Measurements from ENCODE around the gene MPPE1.

The MPPE1 gene

DNA sequence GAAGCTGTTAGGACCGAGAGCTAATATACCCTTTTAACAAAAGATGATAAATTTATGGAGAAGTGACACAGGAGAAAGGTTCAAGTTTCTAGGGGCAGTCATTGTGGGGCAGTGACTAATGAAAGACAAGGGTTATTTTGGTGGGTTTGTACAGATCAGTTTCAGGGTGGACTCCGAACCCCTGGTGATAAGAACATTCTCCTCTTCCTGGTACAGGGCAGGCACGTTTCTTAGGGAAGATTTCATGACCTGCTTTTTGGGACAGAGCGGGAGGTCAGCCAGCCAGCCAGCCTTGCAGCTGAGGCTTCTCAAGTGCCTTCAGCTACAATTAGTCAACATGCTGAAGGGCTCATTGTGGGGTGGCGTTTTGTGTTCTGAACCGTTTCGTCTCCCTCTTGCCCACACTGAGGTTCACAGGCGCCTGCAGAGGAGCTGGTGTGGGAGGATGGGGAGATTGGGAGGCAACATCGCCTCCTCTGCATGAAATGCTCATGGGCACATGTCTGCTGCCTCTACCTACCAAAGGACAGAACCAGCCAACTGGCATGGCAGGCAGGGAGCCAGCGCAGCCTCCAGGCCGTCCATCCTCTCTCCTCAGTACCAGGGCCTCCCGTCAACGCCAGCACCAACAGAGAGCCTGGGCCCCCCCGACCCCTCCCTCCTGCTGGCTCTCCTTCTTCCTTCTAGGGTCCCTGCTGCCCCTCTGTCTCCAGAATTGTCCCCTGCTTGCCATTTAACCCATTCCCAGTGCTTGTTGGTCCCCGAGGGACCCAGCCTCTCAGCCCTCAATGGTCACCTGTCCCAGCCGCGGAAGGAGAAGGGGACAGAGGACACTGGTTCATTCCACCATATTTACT, 47.3 kb downstream of the MPPE1 start:
- TF ChIP-seq EZH2 (optimal IDR thresholded peaks at IDR 0.05; ENCODE audit: low read depth, low read length) = no peak
- TF ChIP-seq, protein P1, sequence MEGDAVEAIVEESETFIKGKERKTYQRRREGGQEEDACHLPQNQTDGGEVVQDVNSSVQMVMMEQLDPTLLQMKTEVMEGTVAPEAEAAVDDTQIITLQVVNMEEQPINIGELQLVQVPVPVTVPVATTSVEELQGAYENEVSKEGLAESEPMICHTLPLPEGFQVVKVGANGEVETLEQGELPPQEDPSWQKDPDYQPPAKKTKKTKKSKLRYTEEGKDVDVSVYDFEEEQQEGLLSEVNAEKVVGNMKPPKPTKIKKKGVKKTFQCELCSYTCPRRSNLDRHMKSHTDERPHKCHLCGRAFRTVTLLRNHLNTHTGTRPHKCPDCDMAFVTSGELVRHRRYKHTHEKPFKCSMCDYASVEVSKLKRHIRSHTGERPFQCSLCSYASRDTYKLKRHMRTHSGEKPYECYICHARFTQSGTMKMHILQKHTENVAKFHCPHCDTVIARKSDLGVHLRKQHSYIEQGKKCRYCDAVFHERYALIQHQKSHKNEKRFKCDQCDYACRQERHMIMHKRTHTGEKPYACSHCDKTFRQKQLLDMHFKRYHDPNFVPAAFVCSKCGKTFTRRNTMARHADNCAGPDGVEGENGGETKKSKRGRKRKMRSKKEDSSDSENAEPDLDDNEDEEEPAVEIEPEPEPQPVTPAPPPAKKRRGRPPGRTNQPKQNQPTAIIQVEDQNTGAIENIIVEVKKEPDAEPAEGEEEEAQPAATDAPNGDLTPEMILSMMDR (IDR thresholded peaks at IDR 0.05; ENCODE audit: low read length) = no peak
- TF ChIP-seq EZH2phosphoT487 (IDR thresholded peaks at IDR 0.05; ENCODE audit: low read length) = no peak

DNA sequence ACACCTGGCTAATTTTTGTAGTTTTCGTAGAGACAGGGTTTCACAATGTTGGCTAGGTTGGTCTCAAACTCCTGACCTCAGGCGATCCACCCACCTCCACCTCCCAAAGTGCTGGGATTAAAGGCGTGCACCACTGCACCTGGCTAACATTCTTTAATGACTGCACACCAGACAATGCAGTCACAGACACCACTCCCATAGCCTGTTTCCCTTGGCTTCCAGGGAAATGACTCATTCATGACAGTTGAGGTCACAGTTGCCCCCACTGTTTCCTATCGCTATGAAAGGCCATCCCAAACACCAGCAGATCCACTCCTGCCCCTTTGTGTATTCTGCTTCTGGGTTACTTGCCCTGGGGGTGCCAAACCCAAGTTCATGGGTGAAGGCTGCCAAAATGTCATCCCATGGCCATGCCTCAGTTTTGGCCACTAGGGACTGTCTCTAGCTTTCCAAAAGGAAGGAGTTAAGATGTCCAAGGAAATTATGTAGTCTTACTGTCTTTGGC, 48.2 kb downstream of the MPPE1 start:
- H3K27ac ChIP-seq (ENCODE audit: low read length) = no peak overlapping the region

More for the DNA sequence above, 47.3 kb downstream of the MPPE1 start:
- Histone ChIP-seq H2AFZ (ENCODE audit: low read length) (no peak overlapping the region), H3K9me2 (replicated peaks; ENCODE audit: insufficient read depth, low read length) (no peaks in the 10 kb centered on the region), H3K9ac (ENCODE audit: low read length) (no peak overlapping the region), H3K4me3 (ENCODE audit: low read length) (no peak overlapping the region), H3K4me2 (ENCODE audit: low read depth, low read length) (no peak overlapping the region), H3K9me3 (replicated peaks; ENCODE audit: insufficient read depth, low read length) (no peaks in the 10 kb centered on the region), H3K36me3 (replicated peaks; ENCODE audit: insufficient read depth, low read length) (no peaks in the 10 kb centered on the region), H3K27me3 (replicated peaks; ENCODE audit: insufficient read depth, low read length) (no peaks in the 10 kb centered on the region), H4K20me1 (ENCODE audit: insufficient read depth, low read length) (no peaks in the 10 kb centered on the region), H3K79me2 (ENCODE audit: low read length) (no peaks in the 10 kb centered on the region), H3K4me1 (ENCODE audit: low read length) (no peaks in the 10 kb centered on the region), H3K27ac (ENCODE audit: low read length) (no peak overlapping the region), H3F3A (ENCODE audit: insufficient read depth, low read length) (no peaks in the 10 kb centered on the region)
- DNase-seq = no peak

DNA sequence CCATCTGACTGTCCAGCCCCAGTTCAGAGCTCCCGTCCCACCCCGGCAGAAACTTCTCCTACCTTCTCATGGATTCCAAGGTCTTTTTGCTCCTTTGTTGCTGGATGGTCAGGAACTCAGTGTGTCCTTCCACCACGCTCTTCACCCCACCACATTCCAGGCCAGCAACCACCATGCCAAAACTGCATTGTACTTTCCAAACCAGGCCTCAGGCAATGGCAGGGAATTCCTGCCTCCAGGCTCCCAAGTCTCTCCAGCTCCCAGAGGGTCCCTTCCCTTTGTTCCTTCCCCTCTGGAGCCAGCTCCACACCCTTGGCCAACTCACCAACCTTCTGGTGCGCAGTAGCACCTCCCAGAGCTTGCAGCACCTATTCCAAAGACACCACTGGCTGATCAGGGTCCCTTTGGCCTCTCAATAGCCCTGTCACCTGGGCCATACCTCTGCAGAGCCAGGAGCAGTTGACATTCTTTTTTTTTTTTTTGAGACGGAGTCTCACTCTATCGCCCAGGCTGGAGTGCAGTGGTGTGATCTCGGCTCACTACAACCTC, 48.8 kb downstream of the MPPE1 start:
- Histone ChIP-seq H3K4me2 (ENCODE audit: low read depth, low read length) (no peak overlapping the region), H3F3A (ENCODE audit: insufficient read depth, low read length) (no peaks in the 10 kb centered on the region), H3K9me3 (replicated peaks; ENCODE audit: insufficient read depth, low read length) (no peaks in the 10 kb centered on the region), H3K9me2 (replicated peaks; ENCODE audit: insufficient read depth, low read length) (no peaks in the 10 kb centered on the region), H4K20me1 (ENCODE audit: insufficient read depth, low read length) (no peaks in the 10 kb centered on the region), H3K36me3 (replicated peaks; ENCODE audit: insufficient read depth, low read length) (no peaks in the 10 kb centered on the region), H3K27me3 (replicated peaks; ENCODE audit: insufficient read depth, low read length) (no peaks in the 10 kb centered on the region), H3K79me2 (ENCODE audit: low read length) (no peaks in the 10 kb centered on the region), H3K27ac (ENCODE audit: low read length) (no peak overlapping the region), H3K4me1 (ENCODE audit: low read length) (no peaks in the 10 kb centered on the region), H2AFZ (ENCODE audit: low read length) (no peak overlapping the region), H3K4me3 (ENCODE audit: low read length) (no peak overlapping the region), H3K9ac (ENCODE audit: low read length) (no peak overlapping the region)
- no peak for DNase-seq
- TF ChIP-seq EZH2phosphoT487 (IDR thresholded peaks at IDR 0.05; ENCODE audit: low read length) (no peak), EZH2 (optimal IDR thresholded peaks at IDR 0.05; ENCODE audit: low read depth, low read length) (no peak)
- TF ChIP-seq, protein P1 (IDR thresholded peaks at IDR 0.05; ENCODE audit: low read length) = no peak

More for the DNA sequence above, 48.2 kb downstream of the MPPE1 start:
- Histone ChIP-seq H3K9ac (ENCODE audit: low read length) (no peak overlapping the region), H3K4me1 (ENCODE audit: low read length) (no peaks in the 10 kb centered on the region), H3K9me2 (replicated peaks; ENCODE audit: insufficient read depth, low read length) (no peaks in the 10 kb centered on the region), H3K79me2 (ENCODE audit: low read length) (no peaks in the 10 kb centered on the region), H3F3A (ENCODE audit: insufficient read depth, low read length) (no peaks in the 10 kb centered on the region), H3K36me3 (replicated peaks; ENCODE audit: insufficient read depth, low read length) (no peaks in the 10 kb centered on the region), H3K9me3 (replicated peaks; ENCODE audit: insufficient read depth, low read length) (no peaks in the 10 kb centered on the region), H3K4me2 (ENCODE audit: low read depth, low read length) (no peak overlapping the region), H3K4me3 (ENCODE audit: low read length) (no peak overlapping the region), H2AFZ (ENCODE audit: low read length) (no peak overlapping the region), H4K20me1 (ENCODE audit: insufficient read depth, low read length) (no peaks in the 10 kb centered on the region), H3K27me3 (replicated peaks; ENCODE audit: insufficient read depth, low read length) (no peaks in the 10 kb centered on the region)
- no peak for DNase-seq
- TF ChIP-seq, protein P1 (IDR thresholded peaks at IDR 0.05; ENCODE audit: low read length) = 0 out of 2 replicates have a peak, but pooled peaks have one; percentile 7
- TF ChIP-seq EZH2 (optimal IDR thresholded peaks at IDR 0.05; ENCODE audit: low read depth, low read length) (no peak), EZH2phosphoT487 (IDR thresholded peaks at IDR 0.05; ENCODE audit: low read length) (no peak)
